HG03558 (cell line): ENCODE results near the gene OXT.
"Not testable (repeated sequence)": the region's sequence is repeated elsewhere in the genome, so short reads cannot be mapped to it uniquely, and the experiment has no call there.

ENCODE experiments used
- ATAC-seq: cut with Tn5 transposase; IDR thresholded peaks from one replicate; pipeline ENCODE4 v1.9.1; 2021; ENCODE audit warnings: moderate number of reproducible peaks; ENCODE audit not compliant: unreplicated experiment; ENCODE audit errors: extremely low read depth

The OXT gene

DNA sequence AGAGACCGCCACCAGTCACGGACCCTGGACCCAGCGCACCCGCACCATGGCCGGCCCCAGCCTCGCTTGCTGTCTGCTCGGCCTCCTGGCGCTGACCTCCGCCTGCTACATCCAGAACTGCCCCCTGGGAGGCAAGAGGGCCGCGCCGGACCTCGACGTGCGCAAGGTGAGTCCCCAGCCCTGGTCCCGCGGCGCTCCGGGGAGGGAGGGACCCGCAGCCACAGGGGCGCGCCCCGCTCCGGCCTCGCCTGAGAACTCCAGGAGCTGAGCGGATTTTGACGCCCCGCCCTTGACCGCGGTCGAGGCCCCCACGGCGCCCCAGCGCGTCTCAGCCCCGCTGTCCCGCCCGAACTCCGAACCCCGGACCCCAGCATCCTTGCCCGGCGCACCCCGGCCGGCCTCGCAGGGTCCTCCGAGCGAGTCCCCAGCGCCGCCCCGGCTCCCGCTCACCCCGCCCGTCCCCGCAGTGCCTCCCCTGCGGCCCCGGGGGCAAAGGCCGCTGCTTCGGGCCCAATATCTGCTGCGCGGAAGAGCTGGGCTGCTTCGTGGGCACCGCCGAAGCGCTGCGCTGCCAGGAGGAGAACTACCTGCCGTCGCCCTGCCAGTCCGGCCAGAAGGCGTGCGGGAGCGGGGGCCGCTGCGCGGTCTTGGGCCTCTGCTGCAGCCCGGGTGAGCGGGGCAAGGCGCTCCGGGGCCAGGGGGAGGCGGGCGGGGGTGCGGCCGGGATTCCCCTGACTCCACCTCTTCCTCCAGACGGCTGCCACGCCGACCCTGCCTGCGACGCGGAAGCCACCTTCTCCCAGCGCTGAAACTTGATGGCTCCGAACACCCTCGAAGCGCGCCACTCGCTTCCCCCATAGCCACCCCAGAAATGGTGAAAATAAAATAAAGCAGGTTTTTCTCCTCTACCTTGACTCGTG, at the start of gene OXT:
Gene OXT, plus strand, starts transcription at position 11 of the 920 bp plus-strand sequence. Its CDS starts 36 bp downstream, at position 47.
- ATAC-seq, result no peak

DNA sequence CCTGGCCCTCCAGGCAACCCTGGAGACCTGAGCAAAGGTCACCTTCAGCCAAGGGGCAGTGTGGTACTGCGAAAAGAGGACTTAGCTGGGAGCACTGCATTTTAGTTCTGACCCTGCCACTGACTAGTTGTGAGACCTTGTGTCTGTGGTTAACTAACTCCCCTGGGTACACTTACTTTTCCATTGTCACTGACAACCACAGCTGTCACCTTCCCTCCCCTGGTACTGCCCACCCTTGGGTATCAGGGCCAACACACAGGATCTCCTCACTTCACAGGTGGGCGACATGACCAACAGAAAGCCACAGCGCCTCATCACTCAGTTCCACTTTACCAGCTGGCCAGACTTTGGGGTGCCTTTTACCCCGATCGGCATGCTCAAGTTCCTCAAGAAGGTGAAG, 49.6 kb upstream of the OXT start:
- no peak for ATAC-seq

DNA sequence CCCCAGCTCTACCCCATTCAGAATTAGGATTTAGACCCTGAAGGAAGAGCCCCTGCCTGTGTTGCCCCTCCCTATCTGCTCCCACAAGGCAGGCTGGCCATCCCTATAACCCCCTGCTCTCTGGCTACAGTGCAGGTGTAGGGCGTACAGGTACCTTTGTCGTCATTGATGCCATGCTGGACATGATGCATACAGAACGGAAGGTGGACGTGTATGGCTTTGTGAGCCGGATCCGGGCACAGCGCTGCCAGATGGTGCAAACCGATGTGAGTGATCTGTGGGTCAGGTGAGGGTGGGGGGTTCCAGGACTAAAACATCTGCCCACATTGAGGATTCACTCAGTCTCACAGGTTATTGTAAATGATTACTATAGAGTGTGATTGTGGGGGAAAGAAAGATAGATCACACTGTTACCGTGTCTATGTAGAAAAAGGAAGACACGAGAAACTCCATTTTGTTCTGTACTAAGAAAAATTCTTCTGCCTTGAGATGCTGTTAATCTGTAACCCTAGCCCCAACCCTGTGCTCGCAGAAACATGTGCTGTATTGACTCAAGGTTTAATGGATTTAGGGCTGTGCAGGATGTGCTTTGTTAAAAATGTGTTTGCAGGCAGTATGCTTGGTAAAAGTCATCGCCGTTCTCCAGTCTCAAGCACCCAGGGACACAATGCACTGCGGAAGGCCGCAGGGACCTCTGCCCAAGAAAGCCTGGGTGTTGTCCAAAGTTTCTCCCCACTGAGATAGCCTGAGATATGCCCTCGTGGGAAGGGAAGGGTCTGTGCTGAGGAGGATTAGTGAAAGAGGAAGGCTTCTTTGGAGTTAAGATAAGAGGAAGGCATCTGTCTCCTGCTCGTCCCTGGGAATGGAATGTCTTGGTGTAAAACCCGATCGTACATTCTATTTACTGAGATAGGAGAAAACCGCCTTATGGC, 48.6 kb upstream of the OXT start:
- not testable (repeated sequence) for ATAC-seq

DNA sequence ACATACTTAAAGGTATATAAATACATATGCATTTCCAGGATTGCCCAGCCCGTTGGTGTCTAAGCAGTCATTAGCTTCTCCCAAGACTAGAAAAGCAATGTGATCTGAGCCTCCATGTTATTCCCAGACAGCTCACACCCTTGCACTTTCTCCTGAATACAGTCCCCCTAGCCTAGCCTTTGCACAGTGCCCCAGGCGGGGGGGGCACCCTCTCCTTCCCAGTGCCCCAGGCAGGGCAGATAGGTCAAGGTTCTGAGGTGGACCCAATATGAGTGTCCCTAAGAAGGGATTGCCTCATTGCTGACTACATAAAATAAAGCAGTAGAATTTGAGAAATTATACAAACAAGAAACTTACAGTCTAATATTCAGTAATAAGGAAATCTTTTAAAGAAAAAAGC, 43.4 kb upstream of the OXT start:
- ATAC-seq, result no peak

DNA sequence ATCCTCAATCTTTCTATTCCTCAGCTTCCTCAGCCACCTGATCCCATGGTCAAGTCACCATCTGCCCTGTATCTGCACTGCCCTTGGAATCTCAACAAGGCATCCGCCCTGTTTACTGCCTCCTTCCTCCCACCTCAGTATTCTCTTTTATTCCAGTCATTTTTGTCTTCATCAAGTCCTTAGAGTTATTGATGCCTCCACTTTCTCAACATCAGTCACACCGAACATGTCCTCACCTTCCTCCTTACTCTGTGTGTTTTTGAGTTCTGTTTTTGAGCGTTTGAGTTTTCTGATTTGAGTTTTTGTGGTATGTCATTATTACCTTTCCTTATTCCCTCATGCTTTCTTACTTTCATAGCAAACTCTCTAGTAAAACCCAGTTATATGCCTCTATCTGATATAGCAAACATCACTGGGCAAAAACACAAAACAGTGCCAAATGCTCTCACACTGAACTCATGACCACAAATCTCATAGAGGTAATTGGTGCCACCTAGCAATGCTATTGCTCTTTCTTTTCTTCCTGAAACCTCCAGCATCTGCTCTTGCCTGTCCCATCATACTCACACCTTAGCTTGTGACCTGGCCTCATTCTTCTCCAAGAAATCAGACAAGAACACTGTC, 39.8 kb upstream of the OXT start:
- ATAC-seq, result no peak

DNA sequence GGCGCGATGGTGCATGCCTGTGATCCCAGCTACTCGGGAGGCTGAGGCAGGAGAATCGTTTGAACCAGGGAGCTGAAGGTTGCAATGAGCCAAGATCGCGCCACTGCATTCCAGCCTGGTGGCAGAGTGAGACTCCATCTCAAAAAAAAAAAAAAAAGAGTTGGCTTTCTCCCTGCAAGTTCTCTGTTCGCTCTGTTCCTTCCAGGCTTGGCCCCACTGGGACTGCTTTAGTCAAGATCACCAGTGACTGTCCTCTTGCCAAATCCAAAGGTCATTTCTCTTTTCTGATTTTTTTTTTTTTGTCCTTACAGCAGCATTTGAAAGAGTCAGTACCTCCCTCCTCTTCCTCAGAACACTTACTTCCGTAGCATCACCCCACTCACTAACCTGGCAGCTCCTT, 38.8 kb upstream of the OXT start:
- ATAC-seq, result no peak

DNA sequence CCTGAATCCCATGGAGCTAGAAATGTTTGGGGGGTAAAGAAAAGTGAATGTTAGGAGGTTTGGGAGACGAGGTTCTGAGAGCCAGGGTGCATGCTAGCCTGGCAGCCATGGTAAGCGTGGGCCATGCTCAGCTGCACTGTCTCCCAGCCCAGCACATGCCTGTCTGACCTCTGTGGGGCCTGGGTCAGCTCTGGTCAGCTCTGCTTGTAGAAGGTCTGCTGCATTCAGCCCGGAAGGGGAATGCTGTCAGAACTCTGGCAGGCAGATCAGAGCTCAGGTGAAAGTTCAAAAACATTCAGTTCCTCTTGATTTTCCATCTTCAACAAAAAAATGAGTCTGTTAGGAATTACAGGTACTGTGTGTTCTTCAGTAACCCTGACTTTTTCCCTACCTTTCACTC, 33.8 kb upstream of the OXT start:
- ATAC-seq, result no peak

DNA sequence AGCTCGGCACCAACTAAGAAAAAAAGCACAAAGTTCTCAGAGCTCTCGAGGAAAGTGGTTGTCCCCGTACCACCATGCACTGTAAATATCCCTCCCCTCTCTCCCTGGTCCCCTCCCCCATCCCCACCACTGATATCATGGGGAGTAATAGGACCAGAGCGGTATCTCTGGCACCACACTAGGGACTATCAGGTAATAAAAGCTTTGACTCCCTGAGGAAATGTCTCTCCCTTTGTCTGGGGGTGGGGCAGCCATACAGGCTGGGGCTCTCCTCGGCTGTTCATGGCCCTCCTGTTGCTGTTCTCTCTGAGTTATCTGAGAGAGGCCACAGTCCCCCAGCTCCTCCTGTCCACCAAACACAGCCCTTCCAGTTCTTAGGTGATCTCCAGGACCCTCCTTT, 33.0 kb upstream of the OXT start:
- ATAC-seq, result no peak

DNA sequence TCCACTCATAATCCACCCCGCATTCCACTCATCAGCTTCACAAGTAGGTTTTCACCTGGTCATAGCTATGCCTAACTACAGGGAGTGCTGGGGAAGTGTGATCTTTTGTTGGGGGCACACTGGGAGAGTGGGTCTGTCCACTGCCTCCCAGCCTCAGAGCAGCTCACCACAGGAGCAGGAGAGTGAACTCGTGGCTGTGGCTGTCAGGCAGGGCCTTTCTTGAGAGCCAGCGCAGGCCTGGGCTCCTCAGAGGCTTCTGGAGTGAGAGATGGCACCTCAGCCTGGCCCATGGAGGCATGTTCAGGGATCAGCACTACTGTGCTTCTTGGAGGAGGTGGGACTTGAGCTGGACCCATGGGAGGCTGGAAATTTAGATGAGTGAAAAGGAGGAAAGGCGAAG, 32.0 kb upstream of the OXT start:
- ATAC-seq, result no peak

DNA sequence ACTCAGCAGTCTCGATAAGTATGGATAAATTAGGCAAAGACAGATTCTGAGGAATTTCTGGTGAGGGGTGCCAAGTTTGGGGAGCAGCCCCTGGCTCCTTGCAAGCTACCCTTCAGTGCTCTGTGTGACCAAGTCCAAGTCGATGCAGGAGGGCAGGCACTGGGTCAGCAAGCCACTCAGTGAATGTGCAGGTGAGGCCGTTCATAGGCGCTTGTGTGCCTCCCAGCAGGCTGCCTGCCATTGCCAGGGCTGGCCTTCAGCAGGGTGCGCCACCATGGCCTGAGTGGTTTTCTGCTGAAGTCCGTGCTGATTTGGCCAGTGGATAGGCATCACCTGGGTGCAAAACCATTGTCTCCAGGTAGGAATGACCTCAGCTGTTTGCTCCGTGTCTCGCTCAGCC, 31.3 kb upstream of the OXT start:
- ATAC-seq, result no peak

DNA sequence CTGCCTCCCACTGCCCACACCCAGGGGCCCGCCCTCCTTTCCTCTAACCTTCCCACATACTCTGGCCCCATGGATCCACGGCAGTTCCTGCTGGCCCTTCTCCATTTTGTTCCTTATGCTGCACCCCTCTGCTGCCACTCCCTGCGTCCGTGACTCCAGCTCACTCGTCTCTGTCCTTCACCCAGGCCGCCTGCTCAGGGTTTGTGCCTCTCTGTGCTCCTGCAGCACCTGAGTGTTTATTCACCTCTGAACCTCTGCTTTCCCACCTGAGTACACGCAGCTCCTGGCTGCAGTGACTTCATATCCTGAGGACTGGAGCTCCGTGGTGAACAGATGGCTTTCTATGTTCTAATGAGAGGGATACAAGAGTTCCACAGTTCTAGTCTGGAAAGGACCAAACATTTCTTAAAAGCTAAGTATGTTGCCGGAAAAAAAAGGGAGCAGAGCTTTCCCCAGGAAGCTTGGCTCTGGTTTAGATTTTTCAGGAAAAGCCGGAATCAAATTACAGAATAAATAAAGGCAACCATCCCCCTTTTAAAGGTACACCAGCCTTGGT, 29.5 kb upstream of the OXT start:
- ATAC-seq, result no peak

DNA sequence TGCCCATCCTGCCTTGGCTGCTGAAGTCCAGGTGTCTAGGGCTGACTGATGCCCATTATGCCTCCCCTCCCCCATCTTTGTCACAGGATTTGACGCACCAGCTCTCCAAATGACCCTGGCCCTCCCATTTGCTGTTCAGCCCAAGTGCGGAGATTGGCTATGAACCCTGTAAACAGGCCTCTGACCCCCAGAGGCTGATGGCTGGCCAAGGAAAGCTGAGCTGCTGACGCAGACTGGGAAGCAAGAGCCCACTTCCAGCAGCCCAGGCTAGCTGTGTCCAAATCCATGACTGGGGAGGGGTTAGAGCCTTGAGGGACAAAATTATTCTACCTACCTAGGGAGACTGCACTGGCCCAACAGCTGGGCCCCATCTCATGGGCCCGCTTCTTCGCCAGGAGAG, 28.8 kb upstream of the OXT start:
- no peak for ATAC-seq

DNA sequence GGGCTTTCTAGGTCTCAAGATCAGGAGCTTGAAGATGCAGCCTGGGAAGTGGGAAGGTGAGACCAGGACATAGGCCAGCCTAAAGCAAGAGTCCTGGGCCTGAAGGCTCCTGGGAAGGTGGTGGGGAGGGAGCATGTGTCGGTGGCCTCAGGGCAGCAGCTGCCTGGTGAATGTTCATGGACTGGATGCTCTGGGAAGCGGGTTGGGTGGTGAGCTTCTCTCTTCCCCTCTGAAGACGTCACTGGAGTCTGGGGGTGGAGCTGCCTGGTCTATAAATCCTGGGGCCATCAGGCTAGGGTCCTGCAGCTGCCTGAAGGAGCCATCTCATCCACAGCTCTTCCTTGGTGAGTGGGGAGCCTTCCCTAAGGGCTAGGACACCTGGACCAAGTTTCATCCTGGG, 28.1 kb upstream of the OXT start, which contains the start of gene GNRH2:
Gene GNRH2, plus strand, starts transcription at position 301 of the 400 bp plus-strand sequence. CDS start 793 bp downstream, outside the sequence.
- no peak for ATAC-seq

DNA sequence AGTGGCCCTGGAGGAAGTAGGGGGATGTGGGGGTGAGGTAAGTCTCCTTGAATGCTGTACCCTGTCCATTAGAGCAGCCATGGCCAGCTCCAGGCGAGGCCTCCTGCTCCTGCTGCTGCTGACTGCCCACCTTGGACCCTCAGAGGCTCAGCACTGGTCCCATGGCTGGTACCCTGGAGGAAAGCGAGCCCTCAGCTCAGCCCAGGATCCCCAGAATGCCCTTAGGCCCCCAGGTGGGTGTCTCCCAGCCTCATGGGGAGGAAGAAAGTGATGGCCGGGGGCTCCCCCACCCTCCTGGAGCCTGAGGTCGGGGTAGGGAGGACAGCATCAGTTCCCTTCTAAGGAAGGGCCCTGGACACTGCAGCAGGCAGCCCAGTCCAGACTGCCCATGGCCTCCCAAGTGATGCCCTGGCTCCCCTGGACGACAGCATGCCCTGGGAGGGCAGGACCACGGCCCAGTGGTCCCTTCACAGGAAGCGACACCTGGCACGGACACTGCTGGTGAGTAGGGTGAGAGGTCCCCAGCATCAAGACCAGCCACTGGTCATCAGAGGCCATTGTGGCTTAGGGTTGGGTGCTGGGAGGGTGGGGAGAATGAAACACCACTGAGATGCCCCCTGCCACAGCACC, 27.0 kb upstream of the OXT start:
- no peak for ATAC-seq

DNA sequence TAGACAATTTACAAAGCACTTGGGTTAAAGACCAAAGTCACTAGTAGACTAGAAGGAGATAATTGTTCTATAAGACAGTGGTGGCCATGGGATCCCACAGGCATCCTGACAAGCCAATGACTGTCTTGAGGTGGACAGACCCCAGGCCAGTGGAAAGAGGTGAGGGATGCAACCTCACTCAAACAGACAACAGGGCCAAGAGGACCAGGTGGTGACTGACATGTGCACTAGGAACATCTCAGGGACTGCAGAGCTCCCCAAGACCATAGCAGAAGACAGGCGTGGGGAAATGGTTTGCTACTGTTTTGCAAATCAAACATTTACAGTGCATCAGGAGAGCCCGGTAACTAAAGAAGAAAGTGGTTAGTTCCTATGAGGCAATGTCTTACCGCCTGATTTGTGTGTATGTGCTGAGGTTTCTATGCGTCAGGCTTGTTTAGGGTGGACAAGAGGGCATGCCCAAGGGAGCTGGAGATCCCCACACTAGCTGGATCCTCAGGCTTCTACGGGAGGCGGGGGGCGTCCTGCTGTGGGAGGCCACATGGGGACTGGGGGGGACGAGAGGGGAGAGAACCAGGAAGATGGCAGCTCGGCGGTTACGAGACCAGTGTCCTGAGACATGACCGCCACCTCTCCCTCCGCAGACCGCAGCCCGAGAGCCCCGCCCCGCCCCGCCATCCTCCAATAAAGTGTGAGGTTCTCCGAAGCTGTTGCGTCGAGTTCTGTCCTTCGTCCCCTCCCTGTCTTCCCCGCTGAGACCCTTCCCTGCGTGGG, 26.2 kb upstream of the OXT start:
- ATAC-seq, result peak; percentile 18

DNA sequence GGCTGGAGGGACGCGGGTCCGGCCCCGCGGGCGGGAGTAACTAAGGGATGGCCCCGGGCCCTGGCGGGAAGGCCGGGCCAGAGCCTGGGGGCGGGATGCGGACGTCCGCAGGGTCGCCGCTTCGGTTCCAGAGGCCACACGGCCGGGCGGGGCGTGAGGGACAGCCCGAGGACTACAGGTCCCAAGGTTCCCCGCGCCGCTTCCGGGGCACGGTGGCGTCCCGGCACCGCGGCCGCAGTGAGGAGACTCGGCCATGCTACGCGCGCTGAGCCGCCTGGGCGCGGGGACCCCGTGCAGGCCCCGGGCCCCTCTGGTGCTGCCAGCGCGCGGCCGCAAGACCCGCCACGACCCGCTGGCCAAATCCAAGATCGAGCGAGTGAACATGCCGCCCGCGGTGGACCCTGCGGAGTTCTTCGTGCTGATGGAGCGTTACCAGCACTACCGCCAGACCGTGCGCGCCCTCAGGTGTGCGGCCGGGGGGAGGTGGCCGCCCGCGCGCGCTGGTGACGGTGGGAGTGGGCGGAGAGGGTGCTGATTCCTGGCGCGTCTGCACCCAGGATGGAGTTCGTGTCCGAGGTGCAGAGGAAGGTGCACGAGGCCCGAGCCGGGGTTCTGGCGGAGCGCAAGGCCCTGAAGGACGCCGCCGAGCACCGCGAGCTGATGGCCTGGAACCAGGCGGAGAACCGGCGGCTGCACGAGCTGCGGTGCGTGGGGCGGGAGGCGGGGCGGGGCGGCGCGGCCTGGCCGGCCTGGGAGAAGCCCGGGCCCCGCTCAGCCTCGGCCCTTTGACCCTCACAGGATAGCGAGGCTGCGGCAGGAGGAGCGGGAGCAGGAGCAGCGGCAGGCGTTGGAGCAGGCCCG, 25.4 kb upstream of the OXT start, which contains the start of gene MRPS26:
Gene MRPS26, plus strand, starts transcription at position 237 of the 861 bp plus-strand sequence. Its CDS starts 17 bp downstream, at position 254.
- ATAC-seq, result peak; percentile 58

DNA sequence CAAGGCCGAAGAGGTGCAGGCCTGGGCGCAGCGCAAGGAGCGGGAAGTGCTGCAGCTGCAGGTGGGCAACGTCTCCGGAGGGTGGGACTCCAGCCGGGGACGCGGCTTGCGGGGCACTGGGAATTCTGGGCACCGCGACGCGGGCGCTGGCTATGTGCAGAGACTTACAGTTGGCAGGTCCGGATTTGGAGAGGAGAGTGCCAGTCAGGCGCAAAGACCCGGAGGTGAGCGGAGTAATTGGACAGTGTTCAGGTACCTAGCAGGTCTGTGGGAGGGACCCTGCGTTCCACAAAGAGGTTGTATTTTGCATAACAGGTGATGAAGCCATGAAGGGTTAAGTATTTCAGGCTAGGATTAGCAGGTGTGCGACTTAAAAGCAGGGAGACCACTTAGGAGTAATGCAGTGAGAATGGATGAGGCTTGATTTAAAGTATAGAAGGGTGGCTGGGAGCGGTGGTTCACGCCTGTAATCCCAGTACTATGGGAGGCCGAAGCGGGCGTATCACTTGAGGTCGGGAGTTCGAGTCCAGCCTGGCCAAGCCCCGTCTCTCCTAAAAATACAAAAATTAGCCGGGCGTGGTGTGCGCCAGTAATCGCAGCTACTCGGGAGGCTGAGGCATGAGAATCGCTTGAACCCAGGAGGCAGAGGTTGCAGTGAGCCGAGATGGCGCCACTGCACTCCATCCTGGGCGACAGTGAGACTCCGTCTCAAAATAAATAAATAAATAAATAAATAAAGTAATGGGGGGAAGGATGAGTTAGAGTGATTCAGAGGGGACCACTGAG, 24.6 kb upstream of the OXT start:
- no peak for ATAC-seq
